ENCODE data around the gene ARID1B. TPM values are rescaled to one million over a fixed set of nuclear protein-coding genes. Genes with fewer than 3 reads are reported as not detected.

ARID1B gene
- total RNA-seq, 1 experiment from 2014 or later: 58.8 TPM

DNA sequence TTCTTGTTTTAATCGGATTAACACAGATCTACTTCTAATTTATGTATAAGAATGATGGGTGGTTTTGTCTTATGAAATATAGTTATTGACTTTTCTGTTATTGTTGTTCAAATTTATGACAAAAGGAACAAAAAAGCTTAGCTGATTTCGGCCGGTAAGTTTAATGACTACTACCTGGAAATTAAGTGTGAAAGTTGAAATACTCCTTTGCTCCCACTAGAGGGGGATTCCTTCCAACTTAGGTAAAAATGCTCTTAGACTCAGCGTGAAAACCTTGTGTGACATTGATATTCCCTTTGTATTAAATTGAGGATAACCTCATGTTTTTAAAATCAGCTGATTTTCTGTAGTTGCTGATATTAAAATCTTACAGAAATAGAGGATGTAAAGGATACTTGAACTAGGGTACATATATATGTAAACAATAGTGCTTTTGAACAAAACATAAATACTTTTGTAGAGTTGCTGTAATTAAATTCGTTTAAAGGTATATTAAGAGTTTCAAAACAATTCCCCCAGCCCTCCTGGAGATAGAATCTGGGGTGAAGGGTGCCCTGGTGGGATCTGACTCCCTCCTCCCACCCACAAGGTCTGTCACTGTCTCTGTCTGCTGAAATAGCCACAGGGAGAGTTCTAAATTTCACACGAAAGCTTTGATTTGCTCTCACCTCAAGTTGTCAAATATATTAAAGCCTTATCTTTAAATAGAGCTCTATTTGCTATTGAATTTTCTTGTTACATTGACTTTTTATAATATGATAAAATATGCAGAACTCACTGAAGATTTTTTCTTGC is 257.5 kb downstream of the ARID1B start:
- H3K4me1 Mint-ChIP-seq (ENCODE audit: low read depth, unreplicated experiment): no peaks in the 10 kb centered on the region
- no peaks in the 10 kb centered on the region for H3K36me3 Mint-ChIP-seq (ENCODE audit: insufficient read depth, unreplicated experiment)
- no peak overlapping the region for H3K27ac Mint-ChIP-seq (ENCODE audit: unreplicated experiment)
- TF ChIP-seq, protein P1, sequence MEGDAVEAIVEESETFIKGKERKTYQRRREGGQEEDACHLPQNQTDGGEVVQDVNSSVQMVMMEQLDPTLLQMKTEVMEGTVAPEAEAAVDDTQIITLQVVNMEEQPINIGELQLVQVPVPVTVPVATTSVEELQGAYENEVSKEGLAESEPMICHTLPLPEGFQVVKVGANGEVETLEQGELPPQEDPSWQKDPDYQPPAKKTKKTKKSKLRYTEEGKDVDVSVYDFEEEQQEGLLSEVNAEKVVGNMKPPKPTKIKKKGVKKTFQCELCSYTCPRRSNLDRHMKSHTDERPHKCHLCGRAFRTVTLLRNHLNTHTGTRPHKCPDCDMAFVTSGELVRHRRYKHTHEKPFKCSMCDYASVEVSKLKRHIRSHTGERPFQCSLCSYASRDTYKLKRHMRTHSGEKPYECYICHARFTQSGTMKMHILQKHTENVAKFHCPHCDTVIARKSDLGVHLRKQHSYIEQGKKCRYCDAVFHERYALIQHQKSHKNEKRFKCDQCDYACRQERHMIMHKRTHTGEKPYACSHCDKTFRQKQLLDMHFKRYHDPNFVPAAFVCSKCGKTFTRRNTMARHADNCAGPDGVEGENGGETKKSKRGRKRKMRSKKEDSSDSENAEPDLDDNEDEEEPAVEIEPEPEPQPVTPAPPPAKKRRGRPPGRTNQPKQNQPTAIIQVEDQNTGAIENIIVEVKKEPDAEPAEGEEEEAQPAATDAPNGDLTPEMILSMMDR (IDR thresholded peaks at IDR 0.05; ENCODE audit: insufficient read depth in 1 of 2, low read depth in 1 of 2, low read length in 1 of 2, severe bottlenecking in 1 of 2, unreplicated experiment in 1 of 2): peak; percentile 65 to 73
- BruUV-seq (replicated peaks): no TSS peak
- intact Hi-C loops (cut with micrococcal nuclease; ENCODE audit: unreplicated experiment): loop anchor here (1.0 to 5.0 kb wide), 2 partner anchors 150 to 238 kb away; no protein-coding TSS in a partner anchor
- CTCF ChIA-PET: interaction anchor here (0.6 to 1.1 kb wide), 2 partner anchors 96 to 150 kb away, joined by 3 read pairs; no protein-coding TSS in a partner anchor
- H3K9me3 Mint-ChIP-seq (ENCODE audit: unreplicated experiment): no peaks in the 10 kb centered on the region
- H3K4me1 ChIP-seq: peaks cover 11% of the 10 kb centered on the region
- H3K36me3 ChIP-seq (ENCODE audit: control insufficient read depth, insufficient read depth, low read length): no peaks in the 10 kb centered on the region; the same call in 1 of the 2 replicates
- H3K4me3 ChIP-seq (ENCODE audit: low read depth, low read length): no peak overlapping the region
- H3K4me3 Mint-ChIP-seq (ENCODE audit: unreplicated experiment): no peak overlapping the region
- no peaks in the 10 kb centered on the region for H3K27me3 Mint-ChIP-seq (ENCODE audit: insufficient read depth, unreplicated experiment)
- DNase-seq: peak in 1 of 2 experiments; percentile 16
- no peaks in the 10 kb centered on the region for H3K27me3 ChIP-seq (replicated peaks; ENCODE audit: control insufficient read depth, insufficient read depth, low read length)
- POLR2A ChIA-PET: no interaction called here
- no peaks in the 10 kb centered on the region for H3K9me3 ChIP-seq

DNA sequence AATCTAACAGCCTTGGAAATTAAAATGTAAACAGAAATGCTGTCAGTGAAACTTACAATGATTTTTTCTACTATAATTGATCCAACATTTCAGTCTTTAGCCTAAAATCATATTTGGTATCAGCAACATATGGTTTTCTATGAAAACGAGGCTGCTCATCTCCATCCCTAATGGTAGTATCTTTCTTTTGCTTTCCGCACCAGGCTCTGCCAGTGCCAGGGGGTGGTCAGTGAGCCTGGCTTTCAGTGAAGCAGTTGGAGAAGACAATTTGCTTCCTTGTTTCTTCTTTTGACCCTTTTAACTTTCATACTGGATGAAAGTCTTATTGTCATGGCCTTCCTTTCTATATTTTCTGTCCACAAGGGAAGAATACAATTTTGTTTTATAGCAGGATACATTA is 258.4 kb downstream of the ARID1B start:
- no TSS peak for BruUV-seq (replicated peaks)
- Mint-ChIP-seq H3K36me3 (ENCODE audit: insufficient read depth, unreplicated experiment) (no peaks in the 10 kb centered on the region), H3K27me3 (ENCODE audit: insufficient read depth, unreplicated experiment) (no peaks in the 10 kb centered on the region), H3K9me3 (ENCODE audit: unreplicated experiment) (no peaks in the 10 kb centered on the region), H3K4me1 (ENCODE audit: low read depth, unreplicated experiment) (no peaks in the 10 kb centered on the region), H3K27ac (ENCODE audit: unreplicated experiment) (no peak overlapping the region), H3K4me3 (ENCODE audit: unreplicated experiment) (no peak overlapping the region)
- no peak overlapping the region for H3K4me3 ChIP-seq (ENCODE audit: low read depth, low read length)
- CTCF ChIA-PET: interaction anchor here (1.0 to 2.7 kb wide), 2 partner anchors 10 to 149 kb away, joined by 5 to 12 read pairs; no protein-coding TSS in a partner anchor
- TF ChIP-seq, protein P1 (IDR thresholded peaks at IDR 0.05; ENCODE audit: insufficient read depth in 1 of 2, low read depth in 1 of 2, low read length in 1 of 2, severe bottlenecking in 1 of 2, unreplicated experiment in 1 of 2): no peak
- POLR2A ChIA-PET: interaction anchor here (0.7 kb wide), 1 partner anchor 14 kb away, joined by 3 read pairs; no protein-coding TSS in a partner anchor
- intact Hi-C loops (cut with micrococcal nuclease; ENCODE audit: unreplicated experiment): no loop called here
- H3K36me3 ChIP-seq (ENCODE audit: control insufficient read depth, insufficient read depth, low read length): no peaks in the 10 kb centered on the region
- H3K4me1 ChIP-seq: peaks cover 11% of the 10 kb centered on the region
- no peaks in the 10 kb centered on the region for H3K9me3 ChIP-seq
- DNase-seq: no peak
- H3K27me3 ChIP-seq (replicated peaks; ENCODE audit: control insufficient read depth, insufficient read depth, low read length): no peaks in the 10 kb centered on the region

DNA sequence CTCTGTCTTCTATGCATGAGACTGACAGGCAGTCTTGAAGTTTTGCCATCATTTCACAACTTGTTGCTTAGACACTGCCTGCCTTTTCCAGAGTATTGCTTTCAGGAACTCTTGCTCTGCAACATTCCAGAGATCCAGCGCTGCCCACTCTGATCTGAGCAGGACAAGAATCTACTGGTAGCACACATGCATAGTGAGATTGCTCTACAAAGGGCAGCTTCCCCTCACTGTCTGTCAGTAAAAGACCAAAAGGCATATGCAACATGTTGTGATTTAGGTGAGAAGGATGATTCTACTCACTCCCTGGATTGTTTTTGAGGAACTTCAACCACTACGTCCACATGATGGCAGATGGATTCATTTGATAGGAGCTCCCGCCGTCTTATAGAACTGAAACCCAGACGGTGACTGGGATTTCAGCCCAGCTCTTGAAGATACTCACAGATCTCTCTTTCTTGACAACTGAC is 259.1 kb downstream of the ARID1B start:
- H3K27ac Mint-ChIP-seq (ENCODE audit: unreplicated experiment): no peak overlapping the region
- no peaks in the 10 kb centered on the region for H3K36me3 ChIP-seq (ENCODE audit: control insufficient read depth, insufficient read depth, low read length)
- H3K9me3 Mint-ChIP-seq (ENCODE audit: unreplicated experiment): no peaks in the 10 kb centered on the region
- H3K27me3 ChIP-seq (replicated peaks; ENCODE audit: control insufficient read depth, insufficient read depth, low read length): no peaks in the 10 kb centered on the region
- TF ChIP-seq, protein P1 (IDR thresholded peaks at IDR 0.05; ENCODE audit: insufficient read depth in 1 of 2, low read depth in 1 of 2, low read length in 1 of 2, severe bottlenecking in 1 of 2, unreplicated experiment in 1 of 2): no peak
- DNase-seq: peak; percentile 55 to 56
- H3K4me3 ChIP-seq (ENCODE audit: low read depth, low read length): no peak overlapping the region
- no peaks in the 10 kb centered on the region for H3K36me3 Mint-ChIP-seq (ENCODE audit: insufficient read depth, unreplicated experiment)
- POLR2A ChIA-PET: interaction anchor here (0.7 kb wide), 2 partner anchors 15 to 208 kb away, joined by 3 read pairs; no protein-coding TSS in a partner anchor
- CTCF ChIA-PET: interaction anchor here (1.0 to 2.7 kb wide), 2 partner anchors 9 to 148 kb away, joined by 5 to 12 read pairs; no protein-coding TSS in a partner anchor
- intact Hi-C loops (cut with micrococcal nuclease; ENCODE audit: unreplicated experiment): loop anchor here (1.0 to 2.0 kb wide), 2 partner anchors 9 to 13 kb away; no protein-coding TSS in a partner anchor
- H3K9me3 ChIP-seq: no peaks in the 10 kb centered on the region
- no TSS peak for BruUV-seq (replicated peaks)
- H3K27me3 Mint-ChIP-seq (ENCODE audit: insufficient read depth, unreplicated experiment): no peaks in the 10 kb centered on the region
- H3K4me1 Mint-ChIP-seq (ENCODE audit: low read depth, unreplicated experiment): no peaks in the 10 kb centered on the region
- H3K4me3 Mint-ChIP-seq (ENCODE audit: unreplicated experiment): no peak overlapping the region
- H3K4me1 ChIP-seq: peaks cover 11% of the 10 kb centered on the region

Measured in Caco-2 (cell line).